HepG2 (cell line): ENCODE measurements around the gene ELL3. TPM values are rescaled to one million over a fixed set of nuclear protein-coding genes. Genes with fewer than 3 reads are reported as not detected.
"Not testable (repeated sequence)": the region's sequence is repeated elsewhere in the genome, so short reads cannot be mapped to it uniquely, and the experiment has no call there.

Experiments
- CHCHD3 ChIP-seq: sonication (generic); formaldehyde crosslinking; IDR thresholded peaks from 2 replicates; pipeline ENCODE4 v1.8.0; 2022; ENCODE audit warnings: mild to moderate bottlenecking, missing genetic modification reagents, moderate library complexity
- EP300 ChIP-seq, 3 experiments: sonication (generic) in 1 of 3; formaldehyde crosslinking in 1 of 3; IDR thresholded peaks; 2 replicates each; pipeline versions ENCODE4 v1.5.1 to v1.6.1; 2011 to 2020; ENCODE audit warnings: low read depth in 2 of 3, low read length in 2 of 3, borderline replicate concordance in 1 of 3, improper control_type of control experiment in 1 of 3, mild to moderate bottlenecking in 1 of 3, missing genetic modification reagents in 1 of 3, moderate library complexity in 1 of 3
- FOXO1 ChIP-seq: sonication (generic); formaldehyde crosslinking; IDR thresholded peaks from 2 replicates; pipeline ENCODE4 v1.4.0; 2020; ENCODE audit warnings: missing genetic modification reagents
- KMT2B ChIP-seq: IDR thresholded peaks from 2 replicates; pipeline ENCODE4 v1.6.1; 2016; ENCODE audit warnings: missing genetic modification reagents, missing compliant biosample characterization
- MIER2 ChIP-seq: IDR thresholded peaks from 2 replicates; pipeline ENCODE4 v1.6.1; 2016; ENCODE audit warnings: missing biosample characterization, missing genetic modification reagents
- MTF2 ChIP-seq: sonication (generic); formaldehyde crosslinking; IDR thresholded peaks from 2 replicates; pipeline ENCODE4 v1.5.0; 2020; ENCODE audit warnings: missing genetic modification reagents, borderline replicate concordance
- PAX8 ChIP-seq: sonication (generic); formaldehyde crosslinking; IDR thresholded peaks from 2 replicates; pipeline ENCODE4 v1.8.0; 2022; ENCODE audit warnings: mild to moderate bottlenecking, missing genetic modification reagents, borderline replicate concordance
- POLR2AphosphoS2 ChIP-seq: IDR thresholded peaks from 2 replicates; pipeline ENCODE4 v1.6.1; 2011; ENCODE audit warnings: low read depth, low read length, improper control_type of control experiment
- POLR2G ChIP-seq: fragments of 200-400 bp; formaldehyde crosslinking; IDR thresholded peaks from 2 replicates; pipeline ENCODE4 v1.6.1; 2018; ENCODE audit warnings: mild to moderate bottlenecking, low read depth, low read length, moderate library complexity
- RARA ChIP-seq: IDR thresholded peaks from 2 replicates; pipeline ENCODE4 v1.6.1; 2016; ENCODE audit warnings: missing genetic modification reagents, missing compliant biosample characterization
- REL ChIP-seq: sonication (generic); formaldehyde crosslinking; conservative IDR thresholded peaks from 2 replicates; pipeline ENCODE4 v1.8.0; 2022; ENCODE audit warnings: mild to moderate bottlenecking, missing genetic modification reagents, moderate library complexity
- SMYD3 ChIP-seq: sonication (generic); formaldehyde crosslinking; IDR thresholded peaks from 2 replicates; pipeline ENCODE4 v1.8.1; 2023; ENCODE audit warnings: mild to moderate bottlenecking, missing genetic modification reagents
- SNAPC2 ChIP-seq: sonication (generic); formaldehyde crosslinking; IDR thresholded peaks from 2 replicates; pipeline ENCODE4 v1.8.1; 2022; ENCODE audit warnings: mild to moderate bottlenecking, missing genetic modification reagents
- ZFP90 ChIP-seq: sonication (generic); formaldehyde crosslinking; IDR thresholded peaks from 2 replicates; pipeline ENCODE4 v1.8.0; 2022; ENCODE audit warnings: missing genetic modification reagents, mild to moderate bottlenecking, inconsistent platforms, borderline replicate concordance
- ZNF451 ChIP-seq: sonication (generic); formaldehyde crosslinking; IDR thresholded peaks from 2 replicates; pipeline ENCODE4 v1.5.0; 2020; ENCODE audit warnings: mild to moderate bottlenecking, missing genetic modification reagents
- ZNF547 ChIP-seq: sonication (generic); formaldehyde crosslinking; IDR thresholded peaks from 2 replicates; pipeline ENCODE4 v1.5.1; 2020; ENCODE audit warnings: mild to moderate bottlenecking, missing genetic modification reagents
- ZNF550 ChIP-seq: sonication (generic); formaldehyde crosslinking; IDR thresholded peaks from 2 replicates; pipeline ENCODE4 v1.4.0; 2020; ENCODE audit warnings: mild to moderate bottlenecking, missing genetic modification reagents, borderline replicate concordance
- ZNF619 ChIP-seq: sonication (generic); formaldehyde crosslinking; IDR thresholded peaks from 2 replicates; pipeline ENCODE4 v1.4.0; 2020; ENCODE audit warnings: mild to moderate bottlenecking, missing genetic modification reagents
- ZNF709 ChIP-seq: sonication (generic); formaldehyde crosslinking; IDR thresholded peaks from 2 replicates; pipeline ENCODE4 v1.5.0; 2020; ENCODE audit warnings: mild to moderate bottlenecking, missing genetic modification reagents
- polyA plus RNA-seq, 8 experiments: library from polyadenylated mRNA; depleted of rRNA in 3 of 8; stranded (reverse) in 7 of 8; unstranded in 1 of 8; fragments of >200 nt; fragmentation: Illumina TruSeq in 4 of 8; extraction: Trizol in 4 of 8; gene quantifications; 2 replicates each; pipeline versions ENCODE4 v1.2.1 to v1.2.3, GENCODE V29; 2011 to 2016; ENCODE audit warnings: low read depth in 4 of 8, missing spikeins in 1 of 8, mixed read lengths in 1 of 8; ENCODE audit not compliant: insufficient read depth in 1 of 8
- total RNA-seq, 5 experiments: library from RNA; depleted of rRNA; stranded (reverse); fragments of >200 nt; fragmentation: Illumina TruSeq; extraction: Trizol; gene quantifications; 2 replicates each; pipeline ENCODE4 v1.2.3, GENCODE V29; 2016; ENCODE audit warnings: low read depth in 1 of 5
- TF ChIP-seq, protein P1 (sequence below): IDR thresholded peaks from 2 replicates; pipeline ENCODE4 v1.4.0; 2020; ENCODE audit warnings: mild to moderate bottlenecking, missing genetic modification reagents
- TF ChIP-seq, protein P2 (sequence below): sonication (generic); formaldehyde crosslinking; IDR thresholded peaks from 2 replicates; pipeline ENCODE4 v1.8.1; 2023; ENCODE audit warnings: mild to moderate bottlenecking, missing genetic modification reagents
- TF ChIP-seq, protein P3 (sequence below): sonication (generic); formaldehyde crosslinking; IDR thresholded peaks from 2 replicates; pipeline ENCODE4 v1.5.0; 2020; ENCODE audit warnings: missing genetic modification reagents, mild to moderate bottlenecking, borderline replicate concordance

The ELL3 gene
- total and polyA plus RNA-seq, 2 of the 13 experiments (the other 11 are each of a cell fraction or from before 2014, with no cell fraction given), result 6.1 to 8.8 TPM

GRCh38 chr15:43746245-43746902 is 30.4 kb downstream of the ELL3 start, which contains the start of gene PDIA3 (continued):
- TF ChIP-seq, protein P1, sequence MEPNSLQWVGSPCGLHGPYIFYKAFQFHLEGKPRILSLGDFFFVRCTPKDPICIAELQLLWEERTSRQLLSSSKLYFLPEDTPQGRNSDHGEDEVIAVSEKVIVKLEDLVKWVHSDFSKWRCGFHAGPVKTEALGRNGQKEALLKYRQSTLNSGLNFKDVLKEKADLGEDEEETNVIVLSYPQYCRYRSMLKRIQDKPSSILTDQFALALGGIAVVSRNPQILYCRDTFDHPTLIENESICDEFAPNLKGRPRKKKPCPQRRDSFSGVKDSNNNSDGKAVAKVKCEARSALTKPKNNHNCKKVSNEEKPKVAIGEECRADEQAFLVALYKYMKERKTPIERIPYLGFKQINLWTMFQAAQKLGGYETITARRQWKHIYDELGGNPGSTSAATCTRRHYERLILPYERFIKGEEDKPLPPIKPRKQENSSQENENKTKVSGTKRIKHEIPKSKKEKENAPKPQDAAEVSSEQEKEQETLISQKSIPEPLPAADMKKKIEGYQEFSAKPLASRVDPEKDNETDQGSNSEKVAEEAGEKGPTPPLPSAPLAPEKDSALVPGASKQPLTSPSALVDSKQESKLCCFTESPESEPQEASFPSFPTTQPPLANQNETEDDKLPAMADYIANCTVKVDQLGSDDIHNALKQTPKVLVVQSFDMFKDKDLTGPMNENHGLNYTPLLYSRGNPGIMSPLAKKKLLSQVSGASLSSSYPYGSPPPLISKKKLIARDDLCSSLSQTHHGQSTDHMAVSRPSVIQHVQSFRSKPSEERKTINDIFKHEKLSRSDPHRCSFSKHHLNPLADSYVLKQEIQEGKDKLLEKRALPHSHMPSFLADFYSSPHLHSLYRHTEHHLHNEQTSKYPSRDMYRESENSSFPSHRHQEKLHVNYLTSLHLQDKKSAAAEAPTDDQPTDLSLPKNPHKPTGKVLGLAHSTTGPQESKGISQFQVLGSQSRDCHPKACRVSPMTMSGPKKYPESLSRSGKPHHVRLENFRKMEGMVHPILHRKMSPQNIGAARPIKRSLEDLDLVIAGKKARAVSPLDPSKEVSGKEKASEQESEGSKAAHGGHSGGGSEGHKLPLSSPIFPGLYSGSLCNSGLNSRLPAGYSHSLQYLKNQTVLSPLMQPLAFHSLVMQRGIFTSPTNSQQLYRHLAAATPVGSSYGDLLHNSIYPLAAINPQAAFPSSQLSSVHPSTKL (CRISPR knock-in tag), result peak; percentile 47; the same call in 1 of the 2 replicates
- TF ChIP-seq ZNF619 (CRISPR knock-in tag), result peak; percentile 38; the same call in 1 of the 2 replicates
- 0 out of 2 replicates have a peak, but pooled peaks have one; percentile 42 for TF ChIP-seq CHCHD3
- TF ChIP-seq, protein P2, sequence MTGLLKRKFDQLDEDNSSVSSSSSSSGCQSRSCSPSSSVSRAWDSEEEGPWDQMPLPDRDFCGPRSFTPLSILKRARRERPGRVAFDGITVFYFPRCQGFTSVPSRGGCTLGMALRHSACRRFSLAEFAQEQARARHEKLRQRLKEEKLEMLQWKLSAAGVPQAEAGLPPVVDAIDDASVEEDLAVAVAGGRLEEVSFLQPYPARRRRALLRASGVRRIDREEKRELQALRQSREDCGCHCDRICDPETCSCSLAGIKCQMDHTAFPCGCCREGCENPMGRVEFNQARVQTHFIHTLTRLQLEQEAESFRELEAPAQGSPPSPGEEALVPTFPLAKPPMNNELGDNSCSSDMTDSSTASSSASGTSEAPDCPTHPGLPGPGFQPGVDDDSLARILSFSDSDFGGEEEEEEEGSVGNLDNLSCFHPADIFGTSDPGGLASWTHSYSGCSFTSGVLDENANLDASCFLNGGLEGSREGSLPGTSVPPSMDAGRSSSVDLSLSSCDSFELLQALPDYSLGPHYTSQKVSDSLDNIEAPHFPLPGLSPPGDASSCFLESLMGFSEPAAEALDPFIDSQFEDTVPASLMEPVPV (CRISPR knock-in tag), result peak; percentile 44; the same call in 1 of the 2 replicates
- peak; percentile 63 for TF ChIP-seq KMT2B (CRISPR knock-in tag)
- TF ChIP-seq MTF2 (CRISPR knock-in tag), result 0 out of 2 replicates have a peak, but pooled peaks have one; percentile 84
- TF ChIP-seq ZNF547 (CRISPR knock-in tag), result peak; percentile 80; the same call in 1 of the 2 replicates
- TF ChIP-seq EP300 (IDR thresholded peaks at IDR 0.05; ENCODE audit: low read depth in 2 of 2, low read length in 2 of 2), result not testable (repeated sequence)
- peak; percentile 40; the same call in 1 of the 2 replicates for TF ChIP-seq EP300 (CRISPR knock-in tag; IDR thresholded peaks at IDR 0.05; ENCODE audit: borderline replicate concordance)
- peak; percentile 19; the same call in 1 of the 2 replicates for TF ChIP-seq FOXO1 (CRISPR knock-in tag)
- TF ChIP-seq ZNF709, result peak; percentile 69
- 0 out of 2 replicates have a peak, but pooled peaks have one; percentile 29 for TF ChIP-seq MIER2 (CRISPR knock-in tag)
- 0 out of 2 replicates have a peak, but pooled peaks have one; percentile 43 for TF ChIP-seq SMYD3 (CRISPR knock-in tag)
- TF ChIP-seq POLR2AphosphoS2, result peak; percentile 52; the same call in 1 of the 2 replicates
- peak; percentile 86; the same call in 1 of the 2 replicates for TF ChIP-seq REL (CRISPR knock-in tag)
- TF ChIP-seq POLR2G, result peak; percentile 96
- 0 out of 2 replicates have a peak, but pooled peaks have one; percentile 73 for TF ChIP-seq PAX8 (CRISPR knock-in tag)
- TF ChIP-seq ZNF550 (CRISPR knock-in tag), result peak; percentile 59; the same call in 1 of the 2 replicates
- TF ChIP-seq, protein P3, sequence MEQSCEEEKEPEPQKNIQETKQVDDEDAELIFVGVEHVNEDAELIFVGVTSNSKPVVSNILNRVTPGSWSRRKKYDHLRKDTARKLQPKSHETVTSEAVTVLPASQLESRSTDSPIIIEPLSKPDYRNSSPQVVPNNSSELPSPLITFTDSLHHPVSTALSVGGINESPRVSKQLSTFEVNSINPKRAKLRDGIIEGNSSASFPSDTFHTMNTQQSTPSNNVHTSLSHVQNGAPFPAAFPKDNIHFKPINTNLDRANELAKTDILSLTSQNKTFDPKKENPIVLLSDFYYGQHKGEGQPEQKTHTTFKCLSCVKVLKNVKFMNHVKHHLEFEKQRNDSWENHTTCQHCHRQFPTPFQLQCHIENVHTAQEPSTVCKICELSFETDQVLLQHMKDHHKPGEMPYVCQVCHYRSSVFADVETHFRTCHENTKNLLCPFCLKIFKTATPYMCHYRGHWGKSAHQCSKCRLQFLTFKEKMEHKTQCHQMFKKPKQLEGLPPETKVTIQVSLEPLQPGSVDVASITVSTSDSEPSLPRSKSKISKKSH (CRISPR knock-in tag), result 0 out of 2 replicates have a peak, but pooled peaks have one; percentile 41
- peak; percentile 79; the same call in 1 of the 2 replicates for TF ChIP-seq ZFP90 (CRISPR knock-in tag)
- TF ChIP-seq SNAPC2 (CRISPR knock-in tag), result peak; percentile 80
- 0 out of 2 replicates have a peak, but pooled peaks have one; percentile 24 for TF ChIP-seq RARA (CRISPR knock-in tag)
- peak; percentile 74; the same call in 1 of the 2 replicates for TF ChIP-seq ZNF451 (CRISPR knock-in tag)
